ENCODE measurements around the gene SORBS1.

SORBS1 gene

GRCh38 chr10:95303950-95304349 is 257.2 kb downstream of the SORBS1 start:
- TF ChIP-seq CTCF (conservative IDR thresholded peaks at IDR 0.05) = no peak
- no peak overlapping the region for H3K27ac ChIP-seq

- no peak overlapping the region for H3K27ac ChIP-seq
- TF ChIP-seq CTCF (conservative IDR thresholded peaks at IDR 0.05) = no peak
These were observed 257.6 kb downstream of the SORBS1 start for GRCh38 chr10:95303535-95303934.

- TF ChIP-seq CTCF (conservative IDR thresholded peaks at IDR 0.05) = no peak
- H3K27ac ChIP-seq = no peak overlapping the region
These were observed 261.1 kb downstream of the SORBS1 start for GRCh38 chr10:95300022-95300539.

GRCh38 chr10:95297402-95297801 is 263.8 kb downstream of the SORBS1 start:
- no peak overlapping the region for H3K27ac ChIP-seq
- no peak for TF ChIP-seq CTCF (conservative IDR thresholded peaks at IDR 0.05)

GRCh38 chr10:95296764-95297163 is 264.4 kb downstream of the SORBS1 start:
- no peak for TF ChIP-seq CTCF (conservative IDR thresholded peaks at IDR 0.05)
- H3K27ac ChIP-seq = no peak overlapping the region

- no peak for TF ChIP-seq CTCF (conservative IDR thresholded peaks at IDR 0.05)
- peak overlapping the region; percentile 58 for H3K27ac ChIP-seq
These were observed 266.0 kb downstream of the SORBS1 start for GRCh38 chr10:95295031-95295755.

GRCh38 chr10:95293631-95294030 is 267.5 kb downstream of the SORBS1 start:
- H3K27ac ChIP-seq = no peak overlapping the region
- no peak for TF ChIP-seq CTCF (conservative IDR thresholded peaks at IDR 0.05)
